Kidney glomerular epithelial cell (primary cell): Measurements from ENCODE around the gene CRB1.
A peak's percentile ranks its signal among the peaks of the same experiment; 100 is the strongest.

ENCODE experiments used
- DNase-seq: peaks from one replicate; lab custom pipeline; 2025; lab: John Stamatoyannopoulos, UW

CRB1 gene

GRCh38 chr1:197303463-197303862, 35.4 kb downstream of the CRB1 start:
- no peak for DNase-seq

GRCh38 chr1:197304638-197305200, 36.7 kb downstream of the CRB1 start:
- DNase-seq = no peak

- DNase-seq = no peak
These were observed 37.9 kb downstream of the CRB1 start for GRCh38 chr1:197305925-197306324.

- DNase-seq = no peak
These were observed 38.5 kb downstream of the CRB1 start for GRCh38 chr1:197306381-197307062.

GRCh38 chr1:197307136-197307535, 39.1 kb downstream of the CRB1 start:
- DNase-seq = no peak

- DNase-seq = no peak
These were observed 39.5 kb downstream of the CRB1 start for GRCh38 chr1:197307551-197307950.

- no peak for DNase-seq
These were observed 43.0 kb downstream of the CRB1 start for GRCh38 chr1:197311081-197311480.

GRCh38 chr1:197312163-197312562, 44.1 kb downstream of the CRB1 start:
- DNase-seq = no peak

GRCh38 chr1:197313713-197314112, 45.7 kb downstream of the CRB1 start:
- DNase-seq = no peak

GRCh38 chr1:197314682-197315081, 46.6 kb downstream of the CRB1 start:
- DNase-seq = no peak

- DNase-seq = no peak
These were observed 51.6 kb downstream of the CRB1 start for GRCh38 chr1:197319631-197320030.

- peak; percentile 76 for DNase-seq
These were observed 53.0 kb downstream of the CRB1 start for GRCh38 chr1:197320991-197321531.

- DNase-seq = no peak
These were observed 53.8 kb downstream of the CRB1 start for GRCh38 chr1:197321811-197322210.

- DNase-seq = no peak
These were observed 59.8 kb downstream of the CRB1 start for GRCh38 chr1:197327776-197328364.

GRCh38 chr1:197330213-197330612, 62.2 kb downstream of the CRB1 start:
- DNase-seq = no peak

GRCh38 chr1:197331565-197331964, 63.5 kb downstream of the CRB1 start:
- no peak for DNase-seq

GRCh38 chr1:197333041-197333440, 65.0 kb downstream of the CRB1 start:
- no peak for DNase-seq

- DNase-seq = no peak
These were observed 68.5 kb downstream of the CRB1 start for GRCh38 chr1:197336571-197336970.

GRCh38 chr1:197339106-197340060, 71.3 kb downstream of the CRB1 start:
- no peak for DNase-seq

- no peak for DNase-seq
These were observed 73.6 kb downstream of the CRB1 start for GRCh38 chr1:197341626-197342025.

GRCh38 chr1:197342044-197342565, 74.1 kb downstream of the CRB1 start:
- DNase-seq = peak; percentile 39

GRCh38 chr1:197342669-197343068, 74.6 kb downstream of the CRB1 start:
- peak; percentile 61 for DNase-seq
